ENCODE results near the gene ENTHD1. TPM values are rescaled to one million over a fixed set of nuclear protein-coding genes. Genes with fewer than 3 reads are reported as not detected.

Gene ENTHD1
- polyA plus RNA-seq, 1 donor from 2014 or later, result not detected

DNA sequence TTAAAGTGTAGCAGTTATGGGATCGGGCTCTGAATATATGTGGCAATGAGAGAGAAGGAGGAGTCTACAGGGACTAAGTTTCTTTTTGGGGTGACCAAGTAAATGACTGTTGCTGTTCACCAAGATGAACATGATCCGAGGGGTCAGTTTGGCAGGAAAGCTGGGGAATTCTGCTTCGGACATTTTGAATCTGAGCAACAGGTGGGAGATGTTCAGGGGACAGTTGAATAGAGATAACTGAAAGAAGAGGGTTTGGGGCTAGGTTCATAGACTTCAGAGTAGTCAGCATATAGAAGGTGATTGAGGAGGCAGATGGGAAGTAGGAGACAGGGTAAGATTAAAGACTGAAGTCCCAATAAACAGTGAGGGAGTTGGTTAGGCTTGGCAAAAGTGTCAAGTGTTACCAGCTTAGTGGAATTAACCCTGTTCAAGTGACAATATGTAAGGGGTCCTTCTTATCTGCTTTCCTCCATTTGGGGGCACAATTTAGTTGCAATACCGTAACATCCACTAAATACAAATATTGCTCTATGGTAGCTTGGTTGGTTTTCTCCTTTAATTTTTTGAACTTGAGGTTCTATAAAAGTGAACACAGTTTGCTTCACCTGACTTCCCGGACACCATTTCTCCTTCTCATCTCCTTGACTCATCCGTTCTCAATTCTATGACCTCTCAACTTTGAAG lies 2.9 kb upstream of the ENTHD1 start:
- no peak overlapping the region for H3K9ac ChIP-seq (ENCODE audit: low read length)
- H3K4me3 ChIP-seq (ENCODE audit: low read length), result no peak overlapping the region
- no peaks in the 10 kb centered on the region for H3K9me3 ChIP-seq (ENCODE audit: low read length)
- H3K9me2 ChIP-seq (ENCODE audit: insufficient read depth, low read length), result no peaks in the 10 kb centered on the region
- H4K20me1 ChIP-seq (ENCODE audit: insufficient read depth), result no peaks in the 10 kb centered on the region
- H3K27me3 ChIP-seq (ENCODE audit: insufficient read depth, low read depth, low read length), result no peaks in the 10 kb centered on the region
- H3K4me2 ChIP-seq (ENCODE audit: low read length), result no peak overlapping the region
- no peak overlapping the region for H3K27ac ChIP-seq (ENCODE audit: low read length)
- no peaks in the 10 kb centered on the region for H3F3A ChIP-seq (ENCODE audit: insufficient read depth, low read length, poor library complexity, severe bottlenecking)
- no peaks in the 10 kb centered on the region for H3K36me3 ChIP-seq (ENCODE audit: insufficient read depth, low read length)
- H2AFZ ChIP-seq (ENCODE audit: low read depth, low read length), result no peak overlapping the region
- no peak for TF ChIP-seq SMC3 (conservative IDR thresholded peaks at IDR 0.05; ENCODE audit: poor library complexity)
- no peak for TF ChIP-seq EZH2 (IDR thresholded peaks at IDR 0.05; ENCODE audit: borderline replicate concordance, insufficient read depth, low read length, poor library complexity, severe bottlenecking)
- TF ChIP-seq EP300 (conservative IDR thresholded peaks at IDR 0.05; ENCODE audit: poor library complexity, severe bottlenecking), result no peak
- no peak for TF ChIP-seq POLR2AphosphoS5 (IDR thresholded peaks at IDR 0.05)
- TF ChIP-seq MXI1 (conservative IDR thresholded peaks at IDR 0.05; ENCODE audit: poor library complexity, severe bottlenecking), result no peak
- no peak for TF ChIP-seq TAF1 (IDR thresholded peaks at IDR 0.05; ENCODE audit: low read depth)
- TF ChIP-seq RAD21 (conservative IDR thresholded peaks at IDR 0.05), result no peak
- TF ChIP-seq, protein P1, sequence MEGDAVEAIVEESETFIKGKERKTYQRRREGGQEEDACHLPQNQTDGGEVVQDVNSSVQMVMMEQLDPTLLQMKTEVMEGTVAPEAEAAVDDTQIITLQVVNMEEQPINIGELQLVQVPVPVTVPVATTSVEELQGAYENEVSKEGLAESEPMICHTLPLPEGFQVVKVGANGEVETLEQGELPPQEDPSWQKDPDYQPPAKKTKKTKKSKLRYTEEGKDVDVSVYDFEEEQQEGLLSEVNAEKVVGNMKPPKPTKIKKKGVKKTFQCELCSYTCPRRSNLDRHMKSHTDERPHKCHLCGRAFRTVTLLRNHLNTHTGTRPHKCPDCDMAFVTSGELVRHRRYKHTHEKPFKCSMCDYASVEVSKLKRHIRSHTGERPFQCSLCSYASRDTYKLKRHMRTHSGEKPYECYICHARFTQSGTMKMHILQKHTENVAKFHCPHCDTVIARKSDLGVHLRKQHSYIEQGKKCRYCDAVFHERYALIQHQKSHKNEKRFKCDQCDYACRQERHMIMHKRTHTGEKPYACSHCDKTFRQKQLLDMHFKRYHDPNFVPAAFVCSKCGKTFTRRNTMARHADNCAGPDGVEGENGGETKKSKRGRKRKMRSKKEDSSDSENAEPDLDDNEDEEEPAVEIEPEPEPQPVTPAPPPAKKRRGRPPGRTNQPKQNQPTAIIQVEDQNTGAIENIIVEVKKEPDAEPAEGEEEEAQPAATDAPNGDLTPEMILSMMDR (IDR thresholded peaks at IDR 0.05; ENCODE audit: poor library complexity, severe bottlenecking), result no peak
- H3K79me2 ChIP-seq (replicated peaks; ENCODE audit: insufficient read depth, low read length), result no peaks in the 10 kb centered on the region

DNA sequence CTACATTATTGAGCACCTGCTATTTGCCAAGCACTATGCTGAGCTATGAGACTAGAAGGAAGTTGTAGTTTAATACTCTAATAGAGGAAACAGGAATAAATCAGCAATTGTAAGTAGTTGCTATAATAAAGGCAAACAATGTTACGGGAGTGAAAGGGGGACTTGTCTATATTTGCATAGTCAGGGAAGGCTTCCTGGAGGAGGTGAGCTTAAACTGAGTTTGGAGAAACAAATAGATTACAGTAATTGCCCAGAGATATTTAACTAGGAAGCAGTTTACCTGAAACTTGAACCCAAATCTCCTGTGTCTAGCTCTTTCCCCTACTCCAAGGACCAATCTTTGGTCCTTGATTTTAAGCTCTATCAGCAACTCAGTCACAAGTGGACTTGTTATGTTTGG lies 2.1 kb upstream of the ENTHD1 start:
- H3K9me3 ChIP-seq (ENCODE audit: low read length), result no peaks in the 10 kb centered on the region
- H2AFZ ChIP-seq (ENCODE audit: low read depth, low read length), result no peak overlapping the region
- H3K79me2 ChIP-seq (replicated peaks; ENCODE audit: insufficient read depth, low read length), result no peaks in the 10 kb centered on the region
- H3K27ac ChIP-seq (ENCODE audit: low read length), result peak overlapping the region; percentile 58
- H3K9ac ChIP-seq (ENCODE audit: low read length), result no peak overlapping the region
- TF ChIP-seq, protein P2, sequence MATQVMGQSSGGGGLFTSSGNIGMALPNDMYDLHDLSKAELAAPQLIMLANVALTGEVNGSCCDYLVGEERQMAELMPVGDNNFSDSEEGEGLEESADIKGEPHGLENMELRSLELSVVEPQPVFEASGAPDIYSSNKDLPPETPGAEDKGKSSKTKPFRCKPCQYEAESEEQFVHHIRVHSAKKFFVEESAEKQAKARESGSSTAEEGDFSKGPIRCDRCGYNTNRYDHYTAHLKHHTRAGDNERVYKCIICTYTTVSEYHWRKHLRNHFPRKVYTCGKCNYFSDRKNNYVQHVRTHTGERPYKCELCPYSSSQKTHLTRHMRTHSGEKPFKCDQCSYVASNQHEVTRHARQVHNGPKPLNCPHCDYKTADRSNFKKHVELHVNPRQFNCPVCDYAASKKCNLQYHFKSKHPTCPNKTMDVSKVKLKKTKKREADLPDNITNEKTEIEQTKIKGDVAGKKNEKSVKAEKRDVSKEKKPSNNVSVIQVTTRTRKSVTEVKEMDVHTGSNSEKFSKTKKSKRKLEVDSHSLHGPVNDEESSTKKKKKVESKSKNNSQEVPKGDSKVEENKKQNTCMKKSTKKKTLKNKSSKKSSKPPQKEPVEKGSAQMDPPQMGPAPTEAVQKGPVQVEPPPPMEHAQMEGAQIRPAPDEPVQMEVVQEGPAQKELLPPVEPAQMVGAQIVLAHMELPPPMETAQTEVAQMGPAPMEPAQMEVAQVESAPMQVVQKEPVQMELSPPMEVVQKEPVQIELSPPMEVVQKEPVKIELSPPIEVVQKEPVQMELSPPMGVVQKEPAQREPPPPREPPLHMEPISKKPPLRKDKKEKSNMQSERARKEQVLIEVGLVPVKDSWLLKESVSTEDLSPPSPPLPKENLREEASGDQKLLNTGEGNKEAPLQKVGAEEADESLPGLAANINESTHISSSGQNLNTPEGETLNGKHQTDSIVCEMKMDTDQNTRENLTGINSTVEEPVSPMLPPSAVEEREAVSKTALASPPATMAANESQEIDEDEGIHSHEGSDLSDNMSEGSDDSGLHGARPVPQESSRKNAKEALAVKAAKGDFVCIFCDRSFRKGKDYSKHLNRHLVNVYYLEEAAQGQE (IDR thresholded peaks at IDR 0.05; ENCODE audit: borderline replicate concordance), result no peak
- TF ChIP-seq MXI1 (conservative IDR thresholded peaks at IDR 0.05; ENCODE audit: poor library complexity, severe bottlenecking) (no peak), EZH2 (IDR thresholded peaks at IDR 0.05; ENCODE audit: borderline replicate concordance, insufficient read depth, low read length, poor library complexity, severe bottlenecking) (no peak), RAD21 (conservative IDR thresholded peaks at IDR 0.05) (no peak), POLR2AphosphoS5 (IDR thresholded peaks at IDR 0.05) (no peak), EP300 (conservative IDR thresholded peaks at IDR 0.05; ENCODE audit: poor library complexity, severe bottlenecking) (no peak), TAF1 (IDR thresholded peaks at IDR 0.05; ENCODE audit: low read depth) (no peak), SMC3 (conservative IDR thresholded peaks at IDR 0.05; ENCODE audit: poor library complexity) (no peak)
- TF ChIP-seq, protein P1 (IDR thresholded peaks at IDR 0.05; ENCODE audit: poor library complexity, severe bottlenecking), result no peak
- H3K27me3 ChIP-seq (ENCODE audit: insufficient read depth, low read depth, low read length), result no peaks in the 10 kb centered on the region
- H3K9me2 ChIP-seq (ENCODE audit: insufficient read depth, low read length), result no peaks in the 10 kb centered on the region
- no peaks in the 10 kb centered on the region for H3K36me3 ChIP-seq (ENCODE audit: insufficient read depth, low read length)
- no peaks in the 10 kb centered on the region for H3F3A ChIP-seq (ENCODE audit: insufficient read depth, low read length, poor library complexity, severe bottlenecking)
- no peak overlapping the region for H3K4me2 ChIP-seq (ENCODE audit: low read length)
- H3K4me3 ChIP-seq (ENCODE audit: low read length), result no peak overlapping the region
- no peaks in the 10 kb centered on the region for H4K20me1 ChIP-seq (ENCODE audit: insufficient read depth)
